Activated CD8-positive, alpha-beta memory T cell treated with anti-CD3 and anti-CD28 coated beads, Interleukin-2, amount 50 U/mL, for 48 hours (primary cell): ENCODE results near the gene ACP4.
A peak's percentile ranks its signal among the peaks of the same experiment; 100 is the strongest.
"Not testable (repeated sequence)": the region's sequence is repeated elsewhere in the genome, so short reads cannot be mapped to it uniquely, and the experiment has no call there.

Experiments used
- DNase-seq: peaks from one replicate; pipeline ENCODE4 v3.0.0-alpha.2; 2020

The ACP4 gene

DNA sequence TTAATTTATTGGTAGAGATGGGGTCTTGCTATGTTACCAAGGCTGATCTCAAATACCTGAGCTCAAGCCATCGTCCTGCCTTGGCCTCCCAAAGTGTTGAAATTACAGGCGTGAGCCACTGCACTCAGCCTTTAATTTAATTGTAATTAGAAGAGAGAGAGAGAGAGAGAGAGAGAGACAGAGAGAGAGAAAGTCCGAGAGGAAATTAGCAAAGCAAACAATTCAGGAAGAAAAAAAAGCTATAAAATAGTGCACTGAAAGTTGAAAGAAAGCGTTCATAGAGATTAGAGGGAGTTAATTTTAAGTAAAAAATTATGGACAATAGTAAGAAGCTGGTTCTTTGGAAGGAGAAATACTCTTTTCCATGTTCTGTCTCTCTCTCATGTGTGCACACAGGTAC lies 13.0 kb upstream of the ACP4 start:
- no peak for DNase-seq

GRCh38 chr19:50777830-50778303 lies 12.3 kb upstream of the ACP4 start:
- no peak for DNase-seq

- no peak for DNase-seq
These were observed 11.2 kb upstream of the ACP4 start for GRCh38 chr19:50778906-50779430.

GRCh38 chr19:50779504-50780457 lies 10.4 kb upstream of the ACP4 start:
- no peak for DNase-seq

GRCh38 chr19:50780753-50781435 lies 9.3 kb upstream of the ACP4 start:
- DNase-seq: no peak

GRCh38 chr19:50783848-50784152 lies 6.4 kb upstream of the ACP4 start:
- not testable (repeated sequence) for DNase-seq

- DNase-seq: no peak
These were observed 5.5 kb upstream of the ACP4 start for GRCh38 chr19:50784710-50785109.

DNA sequence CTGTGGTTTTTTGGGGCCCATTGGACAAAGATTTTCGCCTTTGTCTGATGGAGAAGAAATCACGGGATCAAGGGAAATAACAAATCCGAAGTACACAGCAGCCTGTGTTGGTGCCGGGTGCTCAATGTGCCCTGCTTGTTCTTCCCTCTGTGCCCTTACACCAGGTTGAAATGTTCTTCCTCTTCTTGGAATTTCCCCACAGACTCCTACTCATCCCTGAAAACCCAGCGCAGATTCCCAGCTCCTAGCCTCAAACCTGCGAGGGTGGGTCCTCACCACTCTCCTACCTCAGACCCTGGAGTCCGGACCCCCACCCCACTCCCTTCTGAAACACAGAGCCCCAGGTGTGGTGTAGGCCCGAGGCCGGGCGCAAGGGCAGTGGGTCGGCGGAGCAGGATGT lies 4.9 kb upstream of the ACP4 start:
- no peak for DNase-seq

DNA sequence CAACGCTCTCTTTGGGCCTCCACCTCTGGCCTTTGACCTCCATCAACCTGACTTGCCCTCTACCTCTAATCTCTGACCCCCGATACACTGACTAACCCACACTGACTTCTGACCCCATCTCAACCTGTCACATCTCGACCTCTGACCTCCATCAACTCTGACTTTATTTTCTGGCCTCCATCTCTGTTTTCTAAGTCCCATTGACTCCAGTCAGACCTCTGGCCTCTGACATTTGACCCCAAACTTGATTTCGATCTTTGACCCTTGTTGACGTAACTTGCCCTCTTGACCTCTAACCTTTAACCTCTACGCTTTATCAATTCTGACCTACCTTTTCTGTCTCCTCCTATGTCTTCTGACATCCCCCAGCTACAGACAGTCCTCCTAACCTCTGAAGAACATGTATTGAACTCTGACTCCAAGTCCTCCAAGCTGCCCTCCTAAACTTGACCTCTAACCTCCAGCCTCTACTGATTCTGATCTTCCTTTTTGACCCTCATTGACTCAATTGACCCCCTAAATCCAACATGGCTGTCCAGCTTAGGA lies 780 bp downstream of the ACP4 start:
- no peak for DNase-seq

- DNase-seq: no peak
These were observed 1.5 kb downstream of the ACP4 start for GRCh38 chr19:50791594-50792271.

DNA sequence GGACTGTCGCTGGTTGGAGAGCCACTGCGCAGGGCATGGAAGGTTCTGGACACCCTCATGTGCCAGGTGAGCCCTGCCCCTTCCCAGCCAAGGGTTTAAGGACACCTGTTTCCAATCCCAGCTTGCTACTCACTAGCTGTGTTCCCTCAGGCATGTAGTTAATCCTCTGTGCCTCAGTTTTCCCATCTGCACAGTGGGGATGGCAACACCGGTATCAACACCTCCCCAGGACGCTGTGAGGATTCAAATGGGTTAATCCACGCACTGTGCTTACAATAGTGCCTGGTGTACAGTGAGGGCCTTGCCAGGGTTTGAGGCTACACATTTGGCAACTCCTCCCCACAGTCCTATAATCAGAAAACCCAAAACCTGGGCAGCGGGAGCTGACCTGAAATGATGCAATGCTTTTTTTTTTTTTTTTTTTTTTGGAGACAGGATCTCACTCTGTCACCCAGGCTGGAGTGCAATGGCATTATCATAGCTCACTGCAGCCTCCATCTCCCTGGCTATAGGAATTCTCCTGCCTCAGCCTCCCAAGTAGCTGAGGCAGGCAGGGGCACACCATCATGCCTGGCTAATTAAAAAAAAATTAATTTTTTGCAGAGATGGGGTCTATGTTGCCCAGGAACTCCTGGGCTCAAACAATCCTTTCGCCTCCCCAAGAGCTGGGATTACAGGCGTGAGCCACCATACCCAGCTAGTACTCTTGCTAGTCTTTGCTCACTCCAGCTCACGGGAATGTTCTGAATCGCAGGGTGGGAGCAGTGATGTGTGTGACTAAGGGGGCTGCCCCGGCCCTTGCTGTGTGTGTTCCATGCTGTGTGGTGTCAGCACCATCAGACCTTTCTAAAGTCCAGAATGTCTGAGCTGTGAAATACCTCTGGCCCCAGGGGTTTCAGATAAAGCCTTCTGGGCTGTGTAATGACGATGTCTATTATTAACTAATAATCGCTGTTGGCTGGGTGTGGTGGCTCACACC lies 2.3 kb downstream of the ACP4 start:
- DNase-seq: no peak

GRCh38 chr19:50793558-50794065 lies 3.4 kb downstream of the ACP4 start:
- peak; percentile 73 for DNase-seq

- DNase-seq: peak; percentile 84
These were observed 4.1 kb downstream of the ACP4 start for GRCh38 chr19:50794074-50794875.

DNA sequence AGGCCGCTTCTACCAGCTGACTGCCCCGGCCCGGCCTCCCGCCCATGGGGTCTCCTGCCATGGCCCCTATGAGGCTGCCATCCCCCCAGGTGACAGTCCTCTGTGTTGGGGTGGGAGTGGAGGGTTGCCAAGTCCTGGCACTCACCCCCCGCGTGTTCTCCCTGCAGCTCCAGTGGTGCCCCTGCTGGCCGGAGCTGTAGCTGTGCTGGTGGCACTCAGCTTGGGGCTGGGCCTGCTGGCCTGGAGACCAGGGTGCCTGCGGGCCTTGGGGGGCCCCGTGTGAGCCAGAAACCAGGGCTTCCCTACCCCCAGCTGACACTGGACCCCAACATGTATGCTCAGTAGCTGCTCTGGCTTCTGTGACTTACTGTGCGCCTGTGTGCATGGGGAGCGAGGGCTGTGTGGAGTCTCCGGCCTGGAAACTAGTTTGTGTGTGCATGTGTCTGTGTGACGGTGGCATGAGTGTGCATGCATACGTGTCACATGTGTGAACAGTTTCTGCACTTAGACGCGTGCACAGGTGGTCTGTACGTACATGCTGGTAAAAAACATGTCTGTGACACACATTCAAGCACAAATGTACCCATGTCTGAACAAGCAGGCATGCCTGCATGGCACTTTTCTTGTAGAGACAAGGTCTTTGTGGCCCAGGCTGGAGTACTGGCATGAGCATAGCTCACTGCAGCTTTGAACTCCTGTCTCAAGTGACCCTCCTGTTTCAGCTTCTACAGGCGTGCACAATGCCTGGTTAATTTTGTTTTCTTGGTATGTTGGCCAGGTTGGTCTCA lies 4.9 kb downstream of the ACP4 start:
- peak; percentile 85 for DNase-seq

DNA sequence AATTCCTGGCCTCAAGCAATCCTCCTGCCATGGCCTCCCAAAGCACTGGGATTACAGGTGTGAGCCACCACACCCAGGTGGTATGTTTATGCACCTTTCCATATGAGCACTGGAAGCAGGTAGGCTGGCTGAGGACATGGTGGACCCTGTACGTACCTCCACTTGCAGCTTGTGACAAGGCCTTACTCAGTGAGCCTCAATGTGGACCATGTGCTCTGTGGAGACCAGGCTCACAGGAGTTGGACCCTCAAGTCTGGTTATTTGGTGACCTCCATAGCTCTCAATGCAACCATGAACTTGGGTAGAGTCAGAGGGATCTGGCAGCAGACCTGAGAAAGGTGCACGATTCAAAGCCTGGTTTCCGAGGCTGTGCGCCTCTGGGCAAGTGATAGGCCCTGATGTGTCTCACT lies 5.5 kb downstream of the ACP4 start:
- peak; percentile 69 for DNase-seq

- DNase-seq: peak; percentile 74
These were observed 6.0 kb downstream of the ACP4 start for GRCh38 chr19:50796128-50796633.

DNA sequence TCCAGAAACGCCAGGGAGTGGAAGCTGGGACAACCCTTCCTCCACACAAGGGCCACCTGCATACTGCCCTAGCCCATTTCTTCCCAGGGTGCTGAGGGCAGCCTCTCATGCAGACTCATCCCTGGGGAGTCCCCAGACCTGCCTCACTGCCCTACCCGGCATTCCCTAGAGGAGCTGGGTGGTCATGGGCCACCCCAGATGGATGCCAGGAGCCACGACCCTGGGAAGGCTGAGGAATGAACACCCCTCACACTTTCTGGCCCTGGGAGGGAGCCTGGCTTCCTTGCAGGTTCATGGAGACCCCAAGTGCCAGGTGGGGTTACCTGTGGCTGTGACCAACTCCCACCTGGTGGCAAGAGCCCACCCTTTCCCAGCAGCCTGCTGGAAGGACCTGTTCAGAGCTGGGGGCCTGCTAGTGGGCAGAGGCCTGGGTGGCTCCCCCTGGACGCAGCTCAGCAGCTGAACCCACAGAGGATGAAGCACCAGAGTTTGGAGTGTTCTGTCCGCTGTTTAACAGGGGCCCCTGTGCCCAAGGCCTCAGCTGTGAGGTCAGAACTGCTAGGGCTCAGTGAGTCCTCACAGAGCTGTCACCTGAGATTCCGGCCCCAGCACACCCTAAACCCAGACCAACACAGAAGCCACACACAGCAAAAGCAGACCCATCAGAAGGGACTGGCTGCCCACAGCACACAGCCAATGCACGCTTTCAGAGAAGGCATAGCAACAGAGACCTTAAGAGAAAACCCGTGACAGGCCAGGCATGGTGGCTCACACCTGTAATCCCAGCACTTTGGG lies 6.6 kb downstream of the ACP4 start:
- peak; percentile 68 for DNase-seq

- DNase-seq: no peak
These were observed 7.2 kb downstream of the ACP4 start for GRCh38 chr19:50797429-50797780.
